K562 (cell line): Measurements from ENCODE around the gene ZBTB46. TPM values are rescaled to one million over a fixed set of nuclear protein-coding genes. Genes with fewer than 3 reads are reported as not detected.

Experiments
- JUN ChIP-seq, 2 experiments: sonication (generic) in 1 of 2; formaldehyde crosslinking in 1 of 2; IDR thresholded peaks; 2 replicates each; pipeline versions ENCODE4 v1.6.1 to v1.8.0; 2012 to 2022; ENCODE audit warnings: borderline replicate concordance in 2 of 2, mild to moderate bottlenecking in 2 of 2, improper control_type of control experiment in 1 of 2, low read depth in 1 of 2, low read length in 1 of 2, missing genetic modification reagents in 1 of 2
- POU5F1 ChIP-seq: fragments of 150-350 bp; IDR thresholded peaks from 2 replicates; pipeline ENCODE4 v1.6.1; 2014; ENCODE audit warnings: borderline replicate concordance, low read length, low read depth, mild to moderate bottlenecking; ENCODE audit not compliant: partially characterized antibody
- PRDM10 ChIP-seq: fragments of 450-650 bp; IDR thresholded peaks from 2 replicates; pipeline ENCODE4 v1.6.1; 2018; ENCODE audit not compliant: partially characterized antibody
- PREB ChIP-seq: sonication (generic); formaldehyde crosslinking; IDR thresholded peaks from 2 replicates; pipeline ENCODE4 v1.8.1; 2023; ENCODE audit warnings: mild to moderate bottlenecking, missing genetic modification reagents
- PRMT5 ChIP-seq: sonication (generic); formaldehyde crosslinking; IDR thresholded peaks from 2 replicates; pipeline ENCODE4 v1.5.0; 2020; ENCODE audit warnings: missing genetic modification reagents
- ZFP30 ChIP-seq: fragments of 250-450 bp; sonication (Bioruptor Pico); IDR thresholded peaks from 2 replicates; pipeline ENCODE4 v1.8.0; 2022; ENCODE audit warnings: moderate library complexity, mild to moderate bottlenecking, inconsistent platforms, borderline replicate concordance
- ZHX1 ChIP-seq: fragments of 150-350 bp; conservative IDR thresholded peaks from 2 replicates; pipeline ENCODE4 v1.6.1; 2014; ENCODE audit warnings: low read length
- ZNF23 ChIP-seq: fragments of 250-450 bp; sonication (Bioruptor Pico); IDR thresholded peaks from 2 replicates; pipeline ENCODE4 v1.4.0; 2020; ENCODE audit warnings: mild to moderate bottlenecking
- ZNF24 ChIP-seq: fragments of 450-650 bp; IDR thresholded peaks from 2 replicates; pipeline ENCODE4 v1.6.1; 2016
- ZNF398 ChIP-seq: fragments of 250-450 bp; sonication (Bioruptor Pico); IDR thresholded peaks from 2 replicates; pipeline ENCODE4 v1.8.0; 2021; ENCODE audit warnings: moderate library complexity, mild to moderate bottlenecking, inconsistent platforms
- ZNF551 ChIP-seq: fragments of 250-450 bp; sonication (Bioruptor Pico); IDR thresholded peaks from 2 replicates; pipeline ENCODE4 v1.5.0; 2021; ENCODE audit warnings: mild to moderate bottlenecking, moderate library complexity
- polyA plus RNA-seq, 8 experiments: library from polyadenylated mRNA; depleted of rRNA in 4 of 8; stranded (reverse) in 5 of 8; unstranded in 3 of 8; fragments of >200 nt; fragmentation: Nextera tagmentation in 2 of 8; fragmentation: Illumina TruSeq in 1 of 8; extraction: Ambion mirVana in 2 of 8; extraction: Trizol in 1 of 8; gene quantifications; 2 replicates each; pipeline versions ENCODE4 v1.2.1 to v1.2.3, GENCODE V29; 2011 to 2014; ENCODE audit warnings: inconsistent platforms in 1 of 8, missing spikeins in 1 of 8
- total RNA-seq, 7 experiments: library from RNA; depleted of rRNA in 6 of 7; stranded (reverse); fragments of >200 nt in 6 of 7; fragmentation: Illumina TruSeq in 2 of 7; extraction: Trizol in 2 of 7; gene quantifications; 2 replicates each; pipeline versions ENCODE4 v1.2.1 to v1.2.3, GENCODE V29; 2011 to 2021; ENCODE audit warnings: low replicate concordance in 1 of 7

The ZBTB46 gene
- total and polyA plus RNA-seq, 9 of the 15 experiments (the other 6 are each of a cell fraction or from before 2014, with no cell fraction given): 0.29 to 4.1 (median 1.1) TPM

- TF ChIP-seq JUN (IDR thresholded peaks at IDR 0.05; ENCODE audit: borderline replicate concordance, low read depth, low read length) (peak; percentile 6; the same call in 1 of the 2 replicates), JUN (CRISPR knock-in tag; IDR thresholded peaks at IDR 0.05; ENCODE audit: borderline replicate concordance) (no peak), ZHX1 (no peak), ZNF551 (CRISPR knock-in tag) (no peak), ZFP30 (CRISPR knock-in tag) (no peak), ZNF23 (CRISPR knock-in tag) (no peak), PREB (CRISPR knock-in tag) (no peak), POU5F1 (no peak), ZNF398 (CRISPR knock-in tag) (no peak), ZNF24 (no peak), PRDM10 (no peak), PRMT5 (no peak)
Observed at GRCh38 chr20:63739130-63740069, 91.7 kb downstream of the ZBTB46 start, which contains the start of gene SLC2A4RG (continued).
